ENCODE measurements around the gene NDFIP2.

DNA sequence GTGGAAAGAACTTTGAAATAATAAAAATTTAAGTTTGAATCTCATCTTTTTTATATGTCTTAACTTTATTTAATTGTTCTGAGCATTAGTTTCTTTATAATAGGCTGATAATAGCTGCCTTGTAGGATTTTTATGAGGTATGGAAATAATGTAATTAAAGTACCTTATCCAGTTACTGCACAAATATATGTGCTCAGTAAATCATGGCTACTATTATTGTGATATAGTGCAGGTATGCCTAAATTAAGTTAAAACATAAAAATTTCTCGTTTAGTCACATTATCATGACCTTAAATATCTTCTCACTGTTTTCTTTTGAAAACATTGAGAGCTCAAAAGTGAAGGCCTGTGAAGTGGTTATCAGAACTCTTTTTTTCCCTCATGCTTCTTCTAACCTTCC is 62.9 kb downstream of the NDFIP2 start:
- TF ChIP-seq POLR2A (IDR thresholded peaks at IDR 0.05; ENCODE audit: extremely low read depth, insufficient read length) (no peak), CTCF (IDR thresholded peaks at IDR 0.05; ENCODE audit: low read depth, low read length) (no peak)
